Activated CD8-positive, alpha-beta memory T cell treated with anti-CD3 and anti-CD28 coated beads for 36 hours (primary cell): ENCODE results near the gene KLF11. TPM values are rescaled to one million over a fixed set of nuclear protein-coding genes. Genes with fewer than 3 reads are reported as not detected.

Experiments used
- CTCF ChIA-PET: fragments of 350-600 bp; sonication (Branson Sonifier 250); formaldehyde crosslinking; loops from one replicate; lab custom pipeline; 2021; ENCODE audit warnings: antibody characterized with exemption; lab: Charles Lee
- POLR2A ChIA-PET: fragments of 350-600 bp; sonication (Branson Sonifier 250); formaldehyde crosslinking; loops from one replicate; lab custom pipeline; 2021; ENCODE audit warnings: antibody characterized with exemption; lab: Charles Lee
- total RNA-seq, 2 experiments: library from RNA; stranded (reverse); gene quantifications; one replicate each; pipeline ENCODE4 v1.2.3, GENCODE V29; 2021

Gene KLF11
- total RNA-seq, 2 experiments from 2014 or later, result 6.5 to 6.6 TPM

DNA sequence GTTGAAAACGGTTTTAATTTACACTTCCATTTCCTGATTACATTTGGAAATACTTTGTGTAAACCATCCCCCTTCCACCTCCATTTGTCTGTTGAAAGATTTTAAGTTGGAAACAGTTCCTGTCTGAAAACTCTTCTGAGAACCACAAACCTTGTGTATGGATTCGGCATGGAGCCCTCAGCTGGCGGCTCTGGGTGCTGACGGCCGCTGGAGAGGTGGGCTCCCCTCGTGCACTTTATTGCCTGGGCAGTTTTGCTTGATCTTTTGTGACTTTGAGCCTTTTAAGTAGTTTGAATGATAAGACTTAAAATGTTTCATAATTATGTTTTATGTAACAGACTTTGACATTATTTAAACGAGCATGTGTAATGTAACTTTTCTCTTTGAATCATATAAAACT lies 11.1 kb downstream of the KLF11 start:
- CTCF ChIA-PET, result no interaction called here
- POLR2A ChIA-PET, result no interaction called here

DNA sequence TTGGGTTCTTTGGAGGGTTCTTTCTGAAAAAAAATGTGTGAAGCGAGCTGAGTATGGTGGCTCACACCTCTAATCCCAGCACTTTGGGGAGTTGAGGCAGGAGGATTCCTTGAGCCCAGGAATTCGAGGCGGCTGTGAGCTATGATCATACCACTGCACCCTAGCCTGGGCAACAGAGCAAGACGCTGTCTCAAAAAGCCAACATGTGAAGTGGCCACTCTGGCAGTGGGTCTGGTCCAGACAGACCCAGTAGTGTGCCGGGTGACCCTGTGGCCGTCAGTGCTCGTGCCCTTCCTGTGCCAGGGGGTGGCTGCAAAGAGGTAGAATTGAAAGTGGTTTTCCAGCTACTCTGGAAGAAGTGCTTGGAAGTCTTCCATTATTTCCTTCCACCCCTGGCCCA lies 11.6 kb downstream of the KLF11 start:
- POLR2A ChIA-PET, result no interaction called here
- CTCF ChIA-PET, result no interaction called here

DNA sequence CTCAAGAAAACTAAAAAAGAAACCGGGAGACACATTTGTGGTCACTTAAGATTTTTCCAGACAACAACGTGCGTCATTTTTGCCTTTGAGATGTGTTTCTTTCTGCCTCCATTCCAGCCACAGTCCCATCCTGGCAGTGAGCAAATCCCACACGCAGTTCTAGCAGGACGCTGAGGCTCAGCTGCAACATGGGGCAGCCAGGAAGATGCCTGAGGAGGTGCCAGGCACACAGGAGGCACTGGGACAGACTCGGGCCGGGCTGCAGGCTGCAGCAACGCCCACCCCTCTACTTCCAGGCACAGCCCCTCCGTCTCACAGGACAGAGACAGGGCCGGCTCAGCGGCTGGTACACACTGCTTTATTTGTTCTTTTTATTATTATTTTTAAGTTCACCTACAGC lies 13.1 kb downstream of the KLF11 start:
- CTCF ChIA-PET, result interaction anchor here (0.7 kb wide), 1 partner anchor 16 kb away, joined by 3 read pairs; no protein-coding TSS in a partner anchor
- POLR2A ChIA-PET, result no interaction called here

DNA sequence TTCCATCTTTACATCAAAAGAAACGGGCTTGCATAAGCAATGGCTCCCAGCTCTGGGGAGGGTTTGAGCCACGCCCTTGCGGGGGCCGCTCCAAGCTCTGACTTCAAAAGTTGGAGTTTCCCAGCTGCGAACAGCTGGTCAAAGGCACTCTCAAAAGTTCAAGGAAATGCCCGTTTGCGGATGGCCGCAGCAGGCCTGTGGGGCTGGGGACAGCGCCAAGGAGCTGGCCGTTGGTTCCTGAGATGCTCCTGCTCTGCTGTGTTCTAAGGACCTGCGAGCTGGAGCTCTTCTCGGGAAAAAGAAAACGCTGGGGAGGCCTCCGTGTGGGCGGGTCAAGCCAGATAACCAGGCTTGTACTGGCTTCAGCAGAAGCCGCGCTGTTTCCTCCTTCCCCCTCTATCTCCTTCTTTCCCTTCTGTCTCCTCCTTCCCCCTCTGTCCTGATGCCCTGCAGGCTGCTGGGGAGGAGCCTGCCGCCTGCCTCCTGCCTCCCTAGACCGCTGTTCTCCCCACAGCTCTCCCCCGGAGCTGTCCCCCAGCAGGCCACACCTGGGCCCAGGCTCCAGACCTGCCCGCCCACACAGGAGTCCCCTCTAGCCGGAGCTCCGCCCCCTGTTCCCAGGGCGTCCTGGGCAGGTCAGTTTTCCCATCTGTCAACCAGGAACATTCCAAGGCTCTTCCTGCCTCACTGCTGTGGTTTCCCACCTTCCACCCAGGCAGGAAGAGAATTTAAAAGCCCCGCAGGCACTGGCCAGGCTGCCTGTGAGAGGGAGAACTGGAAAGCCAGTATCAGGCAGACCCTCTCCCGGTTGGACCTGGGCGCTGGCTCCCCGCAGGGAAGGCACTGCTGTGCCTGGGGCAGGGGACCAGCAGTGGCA lies 14.1 kb downstream of the KLF11 start:
- POLR2A ChIA-PET, result interaction anchor here (0.5 kb wide), 1 partner anchor 483 kb away, joined by 3 read pairs; no protein-coding TSS in a partner anchor
- CTCF ChIA-PET, result interaction anchor here (0.7 to 0.9 kb wide), 2 partner anchors 15 to 40 kb away, joined by 3 read pairs; no protein-coding TSS in a partner anchor

DNA sequence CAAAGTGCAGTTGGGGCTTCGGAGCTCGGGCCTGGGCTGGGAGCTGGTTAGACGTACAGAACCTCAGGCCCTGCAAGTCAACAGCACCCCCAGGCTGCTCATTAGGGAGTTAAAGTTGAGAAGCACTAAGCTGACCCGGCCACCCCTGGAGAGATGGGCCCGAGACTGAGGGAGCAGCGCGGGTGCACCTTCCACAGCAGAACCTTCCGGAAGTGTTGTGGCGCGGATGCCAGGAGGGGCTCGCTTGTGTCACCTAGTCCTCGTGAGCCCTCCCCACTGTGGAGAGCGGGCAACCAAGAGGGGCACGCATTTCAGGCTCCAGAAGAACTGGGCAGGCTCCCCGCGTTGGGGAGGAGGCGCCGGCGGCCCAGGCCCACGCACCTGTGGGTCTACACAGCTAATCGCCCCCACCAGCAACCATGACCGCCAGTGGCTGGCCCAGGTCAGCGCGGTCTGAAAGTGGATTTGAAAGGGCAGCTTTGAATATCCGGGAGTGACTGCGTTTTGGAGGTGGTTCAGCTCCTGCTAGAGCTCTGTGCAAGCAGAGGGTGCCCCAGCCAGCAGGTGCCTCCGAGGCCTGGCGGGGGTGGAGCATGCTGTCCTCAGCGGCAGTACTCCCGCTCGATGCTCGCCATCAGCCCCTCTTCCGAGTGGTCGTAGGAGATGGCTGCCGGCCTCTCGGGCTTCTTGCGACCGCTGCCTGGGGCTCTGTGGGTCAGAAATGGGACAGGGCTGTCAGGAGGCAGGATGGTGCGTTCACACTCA lies 15.1 kb downstream of the KLF11 start:
- CTCF ChIA-PET, result interaction anchor here (0.6 kb wide), 1 partner anchor 10 kb away, joined by 5 read pairs; no protein-coding TSS in a partner anchor
- POLR2A ChIA-PET, result no interaction called here

DNA sequence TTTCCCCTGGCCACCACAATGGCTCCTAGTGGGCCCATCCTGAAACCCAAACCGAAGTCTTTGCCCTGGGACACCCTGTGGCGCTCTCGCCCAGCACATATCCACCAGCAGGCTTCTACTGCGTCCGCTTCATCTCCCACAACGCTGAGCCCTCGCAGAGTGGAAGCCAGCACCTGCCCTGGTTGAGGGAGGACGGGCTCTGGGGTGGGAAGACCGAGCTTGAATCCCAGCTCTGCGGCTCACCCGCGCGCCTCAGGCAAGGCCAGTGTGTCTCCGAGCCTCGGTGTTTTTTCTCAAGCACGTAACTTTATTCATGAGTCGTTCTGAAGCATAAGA lies 15.6 kb downstream of the KLF11 start:
- POLR2A ChIA-PET, result no interaction called here
- CTCF ChIA-PET, result interaction anchor here (0.6 to 0.8 kb wide), 2 partner anchors 11 to 75 kb away, joined by 4 to 5 read pairs; no protein-coding TSS in a partner anchor

DNA sequence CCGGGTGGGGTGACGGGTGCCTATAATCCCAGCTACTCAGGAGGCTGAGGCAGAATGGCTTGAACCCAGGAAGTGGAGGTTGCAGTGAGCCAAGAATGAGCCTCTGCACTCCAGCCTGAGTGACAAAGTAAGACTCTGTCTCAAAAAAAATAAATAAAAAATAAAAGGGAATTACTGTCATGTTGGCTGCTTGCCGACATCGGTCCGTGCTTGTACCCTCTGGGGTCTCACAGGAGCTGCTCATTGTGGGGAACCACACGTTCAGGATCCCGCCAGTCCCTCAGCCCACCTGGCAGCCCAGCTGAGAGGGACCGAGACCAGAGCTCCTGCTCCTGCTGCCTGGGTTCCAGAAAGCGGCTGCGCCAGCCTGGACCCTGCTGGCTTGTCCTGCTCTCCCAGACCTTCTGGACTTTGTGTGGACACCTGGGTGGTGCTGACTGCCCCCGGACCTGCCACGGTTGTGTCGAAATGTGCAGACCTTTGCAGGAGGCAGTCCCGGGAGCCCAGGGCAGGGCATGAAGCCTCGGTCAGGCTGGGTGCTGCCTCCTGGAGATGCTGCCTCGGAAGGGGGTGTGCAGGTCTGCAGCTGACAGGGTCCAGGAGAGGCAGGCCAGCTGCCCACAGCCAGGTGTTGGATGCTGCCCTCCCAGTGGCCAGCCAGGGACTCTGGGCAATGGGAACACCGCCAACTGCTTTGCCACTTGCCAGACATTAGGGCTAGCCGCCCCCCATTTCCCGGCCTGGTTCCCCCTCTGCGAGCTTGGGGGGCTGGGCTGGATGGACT lies 16.4 kb downstream of the KLF11 start:
- ChIA-PET CTCF (interaction anchor here (0.8 kb wide), 1 partner anchor 75 kb away, joined by 4 read pairs; no protein-coding TSS in a partner anchor), POLR2A (no interaction called here)

DNA sequence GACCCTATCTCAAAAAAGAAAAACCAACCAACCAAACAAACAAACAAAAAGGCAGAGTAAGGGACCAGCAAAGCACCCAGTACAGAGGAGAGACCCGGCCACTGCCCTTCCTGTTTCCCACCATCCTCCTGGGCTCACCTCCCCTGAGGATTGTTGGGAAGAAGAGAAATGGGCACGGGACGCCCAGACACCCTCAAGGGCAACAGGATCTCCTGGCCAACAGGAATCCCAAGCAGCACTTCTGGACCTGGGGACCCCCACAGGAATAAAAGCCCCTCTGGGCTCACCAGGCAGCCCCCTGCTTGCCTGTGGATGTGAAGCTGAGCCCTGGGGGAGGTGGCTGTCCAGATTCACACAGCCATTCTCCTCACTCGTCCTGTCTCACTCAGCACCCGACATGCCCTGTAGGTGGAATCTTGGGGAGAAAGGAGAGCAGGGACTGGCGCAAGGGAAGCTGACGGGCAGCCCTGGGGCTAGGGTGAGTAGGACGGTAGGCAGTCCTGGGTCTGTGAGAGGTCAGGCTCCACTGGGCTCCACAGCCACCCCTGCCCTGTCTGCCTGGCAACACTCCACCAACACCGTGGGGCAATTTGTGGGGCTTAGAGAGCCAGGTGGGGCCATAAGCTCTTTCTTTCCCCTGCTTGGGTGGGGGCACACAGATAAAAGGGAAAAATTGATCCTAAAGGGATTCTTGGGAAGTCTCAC lies 18.0 kb downstream of the KLF11 start:
- ChIA-PET CTCF (interaction anchor here (1.0 to 1.2 kb wide), 2 partner anchors 11 to 13 kb away, joined by 3 read pairs; no protein-coding TSS in a partner anchor), POLR2A (interaction anchor here (0.7 kb wide), 1 partner anchor 12 kb away, joined by 6 read pairs; no protein-coding TSS in a partner anchor)

DNA sequence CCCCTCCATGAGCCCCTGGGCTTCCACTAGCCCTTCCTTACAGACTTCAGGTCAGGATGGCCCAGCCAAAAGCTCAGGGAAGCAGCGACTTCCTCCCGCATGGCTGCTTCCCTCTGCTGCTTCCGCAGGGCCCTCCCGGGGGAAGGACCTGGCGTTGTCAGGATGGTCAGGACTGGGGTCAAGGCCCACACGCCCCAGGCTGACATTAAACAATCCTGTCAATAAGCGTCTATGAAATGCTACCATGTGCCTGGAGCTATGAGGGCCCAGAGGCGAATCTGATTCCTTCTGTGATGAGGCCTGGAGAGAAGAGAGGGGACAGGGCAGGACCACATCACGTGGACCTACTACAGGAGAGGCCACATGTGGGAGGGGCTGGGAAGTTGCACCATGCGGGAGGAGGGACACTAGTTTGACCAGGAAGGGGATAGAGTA lies 19.6 kb downstream of the KLF11 start:
- ChIA-PET POLR2A (no interaction called here), CTCF (no interaction called here)

DNA sequence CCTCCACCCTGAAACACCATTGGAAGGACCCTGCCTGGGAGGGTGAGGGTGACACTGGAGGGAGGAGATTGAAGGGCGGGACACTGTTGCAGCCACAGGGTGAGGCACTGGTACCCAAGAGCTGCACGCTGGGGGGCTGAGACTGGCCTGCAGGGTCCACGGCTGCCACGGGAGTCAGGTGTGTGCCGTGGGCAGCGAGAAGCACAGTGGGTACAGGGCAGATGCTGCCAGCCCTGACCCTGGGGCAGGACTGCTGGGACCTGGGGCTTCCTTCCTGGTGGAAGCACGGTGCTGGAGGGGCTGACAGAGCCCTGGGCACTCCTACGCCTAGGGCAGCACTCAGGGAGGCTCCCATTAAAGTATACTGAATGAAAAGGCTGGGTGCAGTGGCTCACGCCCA lies 20.2 kb downstream of the KLF11 start:
- CTCF ChIA-PET, result no interaction called here
- POLR2A ChIA-PET, result no interaction called here

DNA sequence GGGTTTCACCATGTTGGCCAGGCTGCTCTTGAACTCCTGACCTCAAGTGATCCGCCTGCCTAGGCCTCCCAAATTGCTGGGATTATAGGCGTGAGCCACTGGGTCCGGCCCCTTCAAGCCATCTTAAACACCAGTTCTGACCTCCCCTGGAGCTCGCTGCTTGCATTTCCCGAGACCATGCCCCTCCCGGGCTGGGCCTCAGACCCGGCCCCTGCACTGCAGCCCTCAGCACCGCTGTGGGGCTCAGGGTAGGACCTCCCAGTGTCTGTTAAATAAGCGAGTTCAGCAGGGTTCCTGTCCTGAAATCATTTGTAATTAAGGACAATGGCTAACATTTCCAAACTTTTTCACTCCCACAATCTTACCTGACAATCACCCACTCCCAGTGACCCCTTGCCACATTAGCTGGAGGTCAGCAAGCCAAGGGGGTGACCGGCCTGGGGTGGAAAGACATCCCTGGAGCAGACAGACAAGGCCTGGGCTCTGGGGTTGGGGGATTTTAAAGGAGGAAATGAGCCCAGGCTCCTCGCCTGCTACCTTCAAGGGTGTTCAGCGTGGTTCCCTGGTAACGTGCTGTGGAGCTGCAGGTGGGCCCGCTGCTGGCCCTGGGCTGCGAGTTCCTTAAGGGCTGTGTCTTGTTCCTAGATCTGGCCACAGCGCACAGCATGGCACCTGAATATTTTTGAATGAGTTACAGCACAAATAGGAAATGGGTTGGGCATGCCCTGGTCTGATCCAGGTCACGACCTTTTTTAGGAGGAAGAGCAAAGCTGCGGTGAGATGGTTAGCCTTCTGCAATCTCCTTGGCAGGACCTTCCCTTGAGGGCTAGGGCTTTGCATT lies 21.8 kb downstream of the KLF11 start:
- ChIA-PET POLR2A (no interaction called here), CTCF (no interaction called here)

DNA sequence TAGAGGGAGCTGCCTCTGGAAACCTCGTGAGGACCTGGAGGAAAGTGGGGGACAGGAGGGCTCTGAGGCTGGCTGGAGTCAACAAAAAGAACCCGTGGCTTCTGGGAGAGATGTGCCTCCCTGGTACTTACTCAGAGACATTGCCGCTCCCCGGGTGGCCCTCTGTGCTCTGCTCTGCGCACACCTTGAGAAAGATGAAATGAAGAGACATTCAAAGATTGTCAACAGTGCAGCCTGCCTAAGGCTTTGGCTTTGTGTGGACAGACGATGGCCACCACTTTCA lies 22.4 kb downstream of the KLF11 start:
- CTCF ChIA-PET, result no interaction called here
- POLR2A ChIA-PET, result no interaction called here

DNA sequence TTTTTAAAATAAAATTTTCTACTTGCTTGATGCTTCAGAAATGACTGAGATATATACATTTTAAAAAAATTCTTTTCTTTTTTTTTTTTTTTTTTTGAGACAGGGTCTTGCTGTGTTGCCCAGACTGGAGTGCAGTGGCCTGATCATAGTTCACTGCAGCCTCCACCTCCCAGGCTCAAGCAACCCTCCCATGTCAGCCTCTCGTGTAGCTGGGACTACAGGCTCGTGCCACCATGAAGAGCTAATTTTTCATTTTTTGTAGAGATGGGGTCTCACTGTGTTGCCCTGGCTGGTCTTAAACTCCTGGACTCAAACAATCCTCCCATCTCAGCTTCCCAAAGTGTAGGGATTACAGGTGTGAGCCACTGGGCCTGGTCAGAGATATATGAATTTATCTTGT lies 24.0 kb downstream of the KLF11 start:
- ChIA-PET CTCF (no interaction called here), POLR2A (no interaction called here)

DNA sequence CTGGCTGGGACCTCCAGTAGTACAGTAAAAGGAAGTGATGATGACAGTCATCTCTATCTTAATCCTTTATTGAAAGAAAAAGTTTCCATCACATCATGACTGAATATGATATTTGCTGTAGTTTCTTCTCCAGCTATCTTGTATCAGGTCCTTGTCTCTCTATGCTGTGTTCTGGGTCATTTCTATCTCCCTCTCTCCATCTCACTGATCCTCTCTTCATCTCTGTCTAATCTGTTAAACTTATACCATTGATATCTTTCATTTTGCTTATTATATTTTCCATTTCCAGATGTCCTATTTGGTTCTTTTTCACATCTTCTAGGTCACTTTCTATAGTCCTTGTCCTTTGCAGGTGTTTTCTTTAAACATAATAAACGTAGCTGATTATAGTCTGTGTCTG lies 24.5 kb downstream of the KLF11 start:
- ChIA-PET POLR2A (no interaction called here), CTCF (interaction anchor here (1.0 to 13.2 kb wide), 4 partner anchors 19 to 369 kb away, joined by 3 to 129 read pairs (median 5); no protein-coding TSS in a partner anchor)

DNA sequence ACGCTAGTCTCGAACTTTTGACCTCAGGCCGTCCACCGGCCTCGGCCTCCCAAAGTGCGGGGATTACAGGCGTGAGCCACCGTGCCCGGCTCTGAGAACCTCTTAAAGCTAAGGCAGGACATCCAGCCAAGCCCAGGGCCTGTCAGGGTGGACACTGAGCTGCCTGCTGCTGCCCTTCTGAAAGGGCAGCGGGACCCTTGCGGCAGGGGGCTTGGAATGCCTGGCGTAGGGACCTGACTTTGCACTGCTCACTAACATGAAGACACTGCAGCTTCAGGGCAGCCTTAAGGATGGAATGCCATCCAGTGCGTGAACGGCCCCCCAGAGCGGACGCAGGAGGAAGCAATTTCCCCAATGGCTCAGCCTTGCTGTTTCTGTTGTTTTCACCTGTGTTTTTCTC lies 27.8 kb downstream of the KLF11 start:
- ChIA-PET POLR2A (no interaction called here), CTCF (interaction anchor here (1.3 to 13.2 kb wide), 3 partner anchors 25 to 365 kb away, joined by 6 to 129 read pairs (median 53); no protein-coding TSS in a partner anchor)

DNA sequence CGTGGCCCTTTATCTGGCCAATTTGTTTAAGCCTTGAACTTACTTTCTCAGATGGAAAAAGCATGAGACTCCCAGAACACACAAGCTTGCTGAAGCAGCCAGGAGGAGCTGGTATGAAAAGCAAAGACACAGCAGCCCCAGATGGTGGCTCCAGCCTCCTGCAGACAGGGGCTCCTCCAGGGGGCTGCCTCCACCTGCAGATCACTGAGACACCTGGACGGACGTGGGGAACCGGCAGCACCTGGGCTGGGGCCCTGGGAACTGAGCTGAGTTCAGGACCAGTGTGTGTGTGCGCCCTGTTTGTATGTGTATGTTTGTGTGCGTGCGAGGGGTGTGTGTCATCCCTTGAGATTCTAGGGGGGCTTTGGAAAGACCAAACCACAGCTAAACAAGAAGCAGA lies 28.2 kb downstream of the KLF11 start:
- ChIA-PET POLR2A (no interaction called here), CTCF (interaction anchor here (1.0 to 13.2 kb wide), 7 partner anchors 20 to 365 kb away, joined by 3 to 129 read pairs (median 6); no protein-coding TSS in a partner anchor)

DNA sequence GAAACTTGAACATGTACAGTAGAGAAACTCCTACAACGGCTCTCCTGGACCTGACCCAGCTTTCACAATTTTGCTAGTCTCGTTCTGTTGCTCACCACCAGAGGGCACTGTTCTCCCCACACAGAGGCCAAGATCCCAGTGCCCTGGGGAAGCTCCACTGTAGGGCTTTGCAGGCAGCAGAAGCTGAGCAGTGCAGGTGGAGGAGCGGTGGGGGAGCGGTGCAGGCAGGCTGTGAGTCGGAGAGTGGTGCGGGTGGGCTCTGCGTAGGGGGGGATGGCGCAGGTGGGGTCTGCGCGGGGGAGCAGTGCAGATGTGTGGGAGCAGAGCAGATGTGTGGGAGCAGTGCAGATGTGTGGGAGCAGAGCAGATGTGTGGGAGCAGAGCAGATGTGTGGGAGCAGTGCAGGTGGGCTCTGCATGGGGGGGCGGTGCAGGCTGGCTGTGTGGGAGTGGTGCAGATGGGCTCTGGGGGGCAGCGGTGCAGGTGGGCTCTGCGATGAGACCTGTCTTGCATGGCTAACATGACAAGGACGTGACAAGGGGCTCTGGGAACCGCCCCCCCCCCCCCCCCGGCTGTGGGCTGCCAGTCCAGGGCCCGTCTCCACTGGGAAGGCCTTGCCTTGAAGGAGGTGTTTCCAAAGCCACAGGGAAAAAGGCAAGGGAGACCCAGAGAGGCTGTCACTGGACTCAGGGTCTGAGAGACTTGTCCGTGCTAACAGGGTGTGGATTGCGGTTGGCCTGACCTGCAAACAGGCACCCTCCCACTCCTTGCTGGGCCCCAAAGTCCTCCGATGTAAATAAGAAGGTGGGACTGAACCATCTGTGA lies 29.5 kb downstream of the KLF11 start:
- ChIA-PET CTCF (interaction anchor here (0.7 to 13.2 kb wide), 34 partner anchors 9 to 497 kb away, joined by 3 to 129 read pairs (median 4); no protein-coding TSS in a partner anchor), POLR2A (interaction anchor here (0.6 to 1.0 kb wide), 3 partner anchors 11 to 362 kb away, joined by 3 to 6 read pairs (median 3); no protein-coding TSS in a partner anchor)
